OCI-LY3 (cell line): ENCODE data around the gene FRMD3.

Experiments used
- CTCF ChIP-seq: fragments of 200-600, 300-600 bp; sonication (generic); IDR thresholded peaks from 2 replicates; pipeline ENCODE4 v1.5.1; 2014; ENCODE audit warnings: antibody characterized with exemption, low read length, low read depth
- EZH2phosphoT487 ChIP-seq: fragments of 200-600 bp; shearing (Covaris generic); IDR thresholded peaks from 2 replicates; pipeline ENCODE4 v1.6.1; 2018; ENCODE audit warnings: antibody characterized with exemption, mixed run types, low read depth

- TF ChIP-seq EZH2phosphoT487 (no peak), CTCF (no peak)
Measured at GRCh38 chr9:83403527-83404238, 134.5 kb downstream of the FRMD3 start.
